HG02798 (cell line): ENCODE data around the gene GCC2.

Source experiments
- ATAC-seq: cut with Tn5 transposase; IDR thresholded peaks from one replicate; pipeline ENCODE4 v1.9.1; 2021; ENCODE audit warnings: mild to moderate bottlenecking; ENCODE audit not compliant: unreplicated experiment, poor library complexity

Gene GCC2, protein sequence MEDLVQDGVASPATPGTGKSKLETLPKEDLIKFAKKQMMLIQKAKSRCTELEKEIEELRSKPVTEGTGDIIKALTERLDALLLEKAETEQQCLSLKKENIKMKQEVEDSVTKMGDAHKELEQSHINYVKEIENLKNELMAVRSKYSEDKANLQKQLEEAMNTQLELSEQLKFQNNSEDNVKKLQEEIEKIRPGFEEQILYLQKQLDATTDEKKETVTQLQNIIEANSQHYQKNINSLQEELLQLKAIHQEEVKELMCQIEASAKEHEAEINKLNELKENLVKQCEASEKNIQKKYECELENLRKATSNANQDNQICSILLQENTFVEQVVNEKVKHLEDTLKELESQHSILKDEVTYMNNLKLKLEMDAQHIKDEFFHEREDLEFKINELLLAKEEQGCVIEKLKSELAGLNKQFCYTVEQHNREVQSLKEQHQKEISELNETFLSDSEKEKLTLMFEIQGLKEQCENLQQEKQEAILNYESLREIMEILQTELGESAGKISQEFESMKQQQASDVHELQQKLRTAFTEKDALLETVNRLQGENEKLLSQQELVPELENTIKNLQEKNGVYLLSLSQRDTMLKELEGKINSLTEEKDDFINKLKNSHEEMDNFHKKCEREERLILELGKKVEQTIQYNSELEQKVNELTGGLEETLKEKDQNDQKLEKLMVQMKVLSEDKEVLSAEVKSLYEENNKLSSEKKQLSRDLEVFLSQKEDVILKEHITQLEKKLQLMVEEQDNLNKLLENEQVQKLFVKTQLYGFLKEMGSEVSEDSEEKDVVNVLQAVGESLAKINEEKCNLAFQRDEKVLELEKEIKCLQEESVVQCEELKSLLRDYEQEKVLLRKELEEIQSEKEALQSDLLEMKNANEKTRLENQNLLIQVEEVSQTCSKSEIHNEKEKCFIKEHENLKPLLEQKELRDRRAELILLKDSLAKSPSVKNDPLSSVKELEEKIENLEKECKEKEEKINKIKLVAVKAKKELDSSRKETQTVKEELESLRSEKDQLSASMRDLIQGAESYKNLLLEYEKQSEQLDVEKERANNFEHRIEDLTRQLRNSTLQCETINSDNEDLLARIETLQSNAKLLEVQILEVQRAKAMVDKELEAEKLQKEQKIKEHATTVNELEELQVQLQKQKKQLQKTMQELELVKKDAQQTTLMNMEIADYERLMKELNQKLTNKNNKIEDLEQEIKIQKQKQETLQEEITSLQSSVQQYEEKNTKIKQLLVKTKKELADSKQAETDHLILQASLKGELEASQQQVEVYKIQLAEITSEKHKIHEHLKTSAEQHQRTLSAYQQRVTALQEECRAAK (N-terminal part only)

DNA sequence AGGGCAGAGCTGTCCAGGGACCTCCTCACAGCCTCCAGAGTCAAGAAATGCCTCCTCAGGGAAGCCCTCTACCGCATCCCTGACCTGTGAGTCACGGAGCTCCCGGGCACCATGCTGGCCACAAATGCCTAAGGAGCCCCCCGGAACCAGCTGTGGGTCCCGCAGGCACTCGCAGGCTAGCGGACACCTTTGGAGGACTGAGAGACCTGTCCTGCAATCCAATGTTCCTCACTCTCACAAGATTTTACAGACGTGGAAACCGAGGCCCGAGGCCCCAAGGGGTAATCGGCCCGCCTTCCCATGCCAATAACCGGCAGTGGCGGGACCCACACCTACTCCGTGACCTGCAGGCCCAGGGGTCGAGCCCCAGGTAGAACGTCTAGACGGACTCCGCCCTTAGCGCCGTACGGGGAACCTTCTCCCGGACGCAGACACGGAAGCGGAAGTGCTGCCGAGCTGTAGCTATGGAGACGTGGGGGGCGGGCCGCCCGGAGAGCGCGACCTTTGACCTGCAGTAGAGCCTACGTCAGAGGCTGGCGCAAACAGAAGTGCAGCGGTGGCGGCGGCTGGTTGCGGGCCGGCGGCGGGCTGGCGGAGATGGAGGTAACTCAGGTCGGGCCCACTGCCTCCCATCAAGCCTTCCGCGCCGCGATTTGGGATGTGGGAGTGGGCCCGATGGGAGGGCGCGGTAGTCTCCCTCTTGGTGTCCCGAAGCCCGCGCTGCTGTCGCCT lies at the start of gene GCC2:
Gene GCC2, plus strand, starts transcription at position 529 of the 732 bp plus-strand sequence. Its CDS starts 69 bp downstream, at position 598.
- ATAC-seq: peak; percentile 99

DNA sequence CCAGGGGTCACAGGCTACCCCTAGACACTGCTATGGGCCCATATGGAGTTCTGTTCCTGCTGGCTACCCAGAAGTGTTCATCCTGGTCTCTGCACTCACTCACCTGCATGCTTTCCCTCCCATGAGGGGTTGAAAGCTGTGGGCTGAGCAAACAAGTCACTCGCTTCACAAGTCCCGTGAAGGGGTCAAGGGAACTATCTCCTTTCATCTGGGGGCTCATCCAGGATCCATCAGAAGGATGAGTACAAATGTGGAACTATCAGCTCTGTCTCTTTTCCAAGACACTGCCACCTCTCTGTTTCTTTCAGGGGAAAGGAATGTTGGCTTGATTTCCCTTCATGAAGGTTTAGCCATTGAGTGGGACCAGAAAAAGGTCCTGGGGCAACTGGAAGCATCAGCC lies 49.5 kb upstream of the GCC2 start:
- ATAC-seq: no peak

DNA sequence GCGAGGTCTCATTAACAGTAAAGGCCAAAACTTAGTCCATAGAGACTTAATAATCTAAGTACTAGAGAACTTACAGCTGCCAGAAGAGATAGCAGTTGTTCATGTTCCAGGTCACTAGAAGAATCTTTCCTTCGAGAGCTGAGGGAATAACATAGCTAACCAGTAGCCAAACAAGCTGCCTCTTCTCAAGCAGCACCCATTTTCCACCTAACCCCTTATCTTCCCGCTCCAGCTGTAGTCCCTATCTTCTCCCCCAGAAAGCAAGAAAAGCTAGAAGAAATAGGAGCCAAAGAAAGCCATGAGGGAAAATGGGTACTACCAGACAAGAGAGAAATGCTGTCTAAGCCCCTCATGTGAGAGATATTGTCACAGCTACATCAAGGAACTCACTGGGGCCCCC lies 47.2 kb upstream of the GCC2 start:
- no peak for ATAC-seq

DNA sequence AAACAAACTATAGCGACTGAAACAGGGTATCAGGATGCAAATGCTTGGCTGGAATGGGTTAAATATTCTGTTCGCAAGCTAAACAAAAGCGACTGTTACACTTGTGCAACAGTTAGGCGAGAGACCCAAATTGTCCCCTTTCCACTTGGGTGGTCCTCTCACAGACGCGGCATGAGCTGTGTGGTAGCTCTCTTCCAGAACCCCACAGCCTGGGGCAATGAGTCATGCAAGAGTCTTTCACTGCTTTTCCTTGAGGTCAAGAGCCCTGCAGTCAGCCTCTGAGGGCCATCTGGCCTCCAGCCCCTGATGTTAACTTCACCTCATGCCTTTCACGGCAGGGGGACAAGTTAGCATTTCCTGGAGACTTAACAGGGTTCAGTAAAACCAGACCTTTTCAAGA lies 45.5 kb upstream of the GCC2 start:
- no peak for ATAC-seq

DNA sequence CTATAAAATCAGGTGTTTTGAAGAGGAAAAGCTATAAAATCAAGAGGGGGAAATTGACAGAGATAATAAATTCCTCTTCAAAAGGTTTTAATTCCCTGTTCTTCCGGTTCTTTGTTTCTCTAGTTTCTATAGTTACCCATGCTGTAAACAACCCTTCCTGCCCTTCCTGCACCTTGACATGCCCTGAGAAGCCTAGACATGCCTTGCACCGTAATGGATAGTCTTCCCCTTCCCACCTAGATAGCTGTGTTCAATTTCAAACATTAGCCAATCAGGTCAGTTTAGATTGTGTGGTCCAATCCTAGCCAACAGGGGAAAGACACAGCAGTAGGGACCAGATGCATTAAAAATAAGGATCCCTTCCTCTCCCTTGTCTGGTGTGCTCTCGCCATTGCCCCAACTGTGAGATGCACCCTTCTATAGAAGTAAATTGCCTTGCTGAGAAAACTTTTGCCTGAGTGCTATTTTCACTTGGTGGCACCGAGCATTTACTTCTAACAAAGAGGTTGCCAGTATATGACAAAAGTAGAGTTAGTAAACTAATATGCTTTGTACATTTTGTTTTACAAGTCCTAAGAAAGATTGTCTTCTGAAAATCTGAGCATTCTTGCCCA lies 44.1 kb upstream of the GCC2 start:
- ATAC-seq: no peak

DNA sequence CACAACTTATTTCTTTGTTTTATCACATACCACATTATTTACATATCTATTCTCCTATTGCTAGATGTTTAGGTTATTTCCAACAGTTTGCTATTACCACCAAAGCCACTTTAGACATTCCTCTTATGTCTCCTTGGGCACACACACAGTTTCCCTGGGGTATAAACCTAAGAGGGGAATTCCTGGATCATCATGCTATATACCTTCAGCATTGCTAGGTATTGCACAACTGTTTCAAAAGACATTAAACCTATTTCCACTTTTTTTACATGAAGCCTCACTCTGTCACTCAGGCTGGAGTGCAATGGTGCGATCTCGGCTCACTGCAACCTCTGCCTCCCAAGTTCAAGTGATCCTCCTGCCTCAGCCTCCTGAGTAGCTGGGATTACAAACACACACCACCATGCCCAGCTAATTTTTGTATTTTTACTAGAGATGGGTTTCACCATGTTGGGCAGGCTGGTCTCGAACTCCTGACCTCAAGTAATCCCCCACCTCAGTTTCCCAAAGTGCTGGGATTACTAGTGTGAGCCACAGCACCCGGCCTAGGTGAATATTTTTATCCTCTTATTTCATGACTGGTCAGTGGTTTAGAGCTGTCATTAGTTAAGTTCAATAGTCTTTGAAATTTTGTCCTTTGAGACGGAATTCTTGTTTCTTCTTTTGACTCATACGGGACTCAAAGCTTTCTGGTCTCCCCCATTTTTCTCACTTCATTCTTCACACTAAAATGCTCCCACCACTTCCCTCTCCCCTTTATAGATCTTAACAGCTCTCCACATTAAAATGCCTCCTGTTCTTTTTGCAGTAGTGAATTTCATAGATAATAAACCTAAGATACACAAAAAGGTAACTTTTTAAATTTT lies 40.9 kb upstream of the GCC2 start:
- ATAC-seq: peak; percentile 48

DNA sequence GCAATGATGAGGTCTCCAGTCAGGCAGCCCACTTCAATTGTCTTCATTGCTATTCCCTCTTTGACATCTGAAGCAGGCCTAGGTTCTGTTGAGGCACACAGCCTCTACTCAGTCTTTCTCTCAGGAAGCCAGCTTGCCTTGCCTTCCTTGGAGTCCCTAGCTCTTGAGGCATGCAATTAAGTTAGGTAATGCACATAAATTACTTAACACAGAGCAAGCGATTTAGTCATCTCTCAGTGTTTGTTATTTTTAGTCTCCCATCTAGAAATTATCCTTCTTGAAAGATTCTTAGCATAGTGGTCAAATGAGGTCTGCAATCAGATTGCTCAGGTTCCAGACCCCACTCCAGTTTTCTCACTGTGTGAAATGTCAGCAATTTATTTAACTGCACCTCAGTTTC lies 39.2 kb upstream of the GCC2 start:
- no peak for ATAC-seq

DNA sequence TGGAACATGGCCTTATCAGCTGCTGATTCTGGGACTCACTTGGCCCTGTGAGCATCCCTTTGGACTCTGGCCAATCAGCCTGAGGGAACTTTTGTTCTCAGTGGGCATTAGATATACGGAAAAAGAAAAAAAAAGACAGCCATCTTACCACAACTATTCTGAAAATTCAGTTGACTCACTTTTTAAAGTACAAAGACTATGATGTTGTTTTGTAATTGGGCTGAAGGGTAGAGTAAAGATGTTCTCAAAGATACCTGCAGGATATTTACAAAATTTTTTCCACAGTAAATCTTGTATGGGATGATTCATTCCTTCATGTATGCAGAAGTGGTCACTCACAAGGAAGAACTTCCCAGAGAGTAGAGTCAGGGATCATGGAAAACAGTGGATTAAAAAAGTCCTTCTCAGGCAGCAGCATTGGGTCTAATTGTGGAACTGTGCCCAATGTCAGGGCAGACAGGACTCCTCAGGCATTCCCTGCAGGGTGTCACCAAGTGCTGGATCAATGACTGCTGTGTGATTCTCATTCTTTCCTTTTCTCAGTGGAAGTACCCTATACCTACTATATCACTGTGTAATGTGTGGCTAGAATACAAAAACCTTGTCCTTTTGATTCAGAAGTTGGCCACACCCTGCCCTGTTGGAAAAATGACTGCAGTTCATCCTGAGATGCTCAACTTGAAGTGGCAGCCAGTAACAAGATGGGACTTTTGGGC lies 35.9 kb upstream of the GCC2 start:
- no peak for ATAC-seq

DNA sequence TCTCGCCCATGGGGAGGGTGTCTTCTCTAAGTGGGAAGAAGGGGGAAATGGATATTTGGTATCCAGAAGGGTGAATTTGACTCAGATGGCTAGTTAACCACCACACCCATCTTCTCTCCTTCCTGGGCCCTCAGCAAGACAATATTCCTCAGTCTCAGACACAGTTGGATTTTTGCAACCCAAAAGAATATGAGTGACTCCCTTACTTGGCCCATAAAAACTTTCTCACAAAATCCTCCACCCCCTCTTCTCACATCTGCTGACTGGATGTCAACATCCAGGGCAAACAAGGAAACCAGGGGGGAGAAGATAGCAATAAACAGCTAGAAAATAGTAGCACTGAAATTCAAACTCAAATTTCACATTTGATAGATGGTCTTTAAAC lies 35.3 kb upstream of the GCC2 start:
- ATAC-seq: no peak

DNA sequence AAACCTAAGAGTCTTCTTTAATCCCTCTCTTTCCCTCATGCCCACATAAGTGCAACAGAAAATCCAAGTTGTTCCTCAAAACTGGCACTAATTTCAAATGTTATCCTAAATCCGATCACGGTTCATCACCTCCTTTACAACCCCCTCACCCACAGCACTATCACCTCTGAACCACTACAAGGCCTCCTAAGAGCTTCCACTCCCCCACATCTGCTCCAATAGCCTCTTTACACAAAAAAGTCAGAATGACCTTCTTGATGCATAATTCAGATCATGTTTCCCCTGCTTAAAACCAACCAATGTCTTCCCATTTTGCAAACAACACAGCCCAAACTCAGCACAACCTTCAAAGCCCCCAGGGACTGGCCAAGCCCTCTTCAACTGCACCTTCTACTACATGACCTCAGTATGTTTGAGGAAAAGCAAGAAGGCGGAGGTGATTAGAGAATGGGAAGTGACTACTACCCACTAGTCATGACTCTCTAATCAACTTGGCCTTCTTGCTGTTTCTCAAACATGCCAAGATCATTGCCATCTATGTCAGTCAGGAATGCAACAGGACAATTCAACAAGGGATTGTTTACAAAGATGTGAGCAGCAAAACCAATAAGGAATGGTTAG lies 34.6 kb upstream of the GCC2 start:
- no peak for ATAC-seq

DNA sequence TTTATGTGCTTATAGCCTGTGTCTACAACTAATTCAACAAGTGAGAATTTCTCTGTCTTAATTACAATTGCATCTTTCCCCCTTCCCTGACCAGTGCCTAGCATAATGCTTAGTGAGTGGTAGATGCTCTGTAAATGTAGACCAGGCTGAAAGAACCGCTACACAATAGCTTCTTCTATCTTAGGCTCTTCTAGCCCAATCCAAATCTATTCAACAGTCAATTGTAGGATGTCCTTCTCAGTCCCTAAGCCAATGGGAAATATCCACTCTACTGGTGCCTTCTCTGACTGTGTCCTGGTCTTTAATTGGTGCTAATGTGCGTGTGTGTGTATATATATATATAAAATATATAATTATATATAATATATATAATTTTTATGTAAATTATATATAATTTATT lies 34.1 kb upstream of the GCC2 start:
- no peak for ATAC-seq

DNA sequence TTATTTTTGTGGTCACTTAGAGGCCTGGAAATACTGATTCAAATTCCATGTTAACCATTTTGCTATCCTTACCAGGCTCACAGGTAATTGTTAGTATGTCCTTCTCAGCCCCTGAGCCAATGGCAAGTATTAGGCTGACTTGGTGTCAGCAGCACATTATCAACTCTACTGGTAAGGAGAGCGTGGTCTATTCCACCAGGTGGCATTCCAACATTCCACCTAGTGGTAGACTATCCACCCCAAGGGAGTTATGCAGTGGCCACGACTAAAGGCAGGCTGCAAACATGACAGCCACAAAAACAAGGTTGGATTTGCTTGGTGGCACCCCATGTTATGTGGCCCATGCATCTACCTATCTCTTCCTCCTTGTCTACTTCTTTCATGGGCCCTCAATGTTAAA lies 31.8 kb upstream of the GCC2 start:
- no peak for ATAC-seq

DNA sequence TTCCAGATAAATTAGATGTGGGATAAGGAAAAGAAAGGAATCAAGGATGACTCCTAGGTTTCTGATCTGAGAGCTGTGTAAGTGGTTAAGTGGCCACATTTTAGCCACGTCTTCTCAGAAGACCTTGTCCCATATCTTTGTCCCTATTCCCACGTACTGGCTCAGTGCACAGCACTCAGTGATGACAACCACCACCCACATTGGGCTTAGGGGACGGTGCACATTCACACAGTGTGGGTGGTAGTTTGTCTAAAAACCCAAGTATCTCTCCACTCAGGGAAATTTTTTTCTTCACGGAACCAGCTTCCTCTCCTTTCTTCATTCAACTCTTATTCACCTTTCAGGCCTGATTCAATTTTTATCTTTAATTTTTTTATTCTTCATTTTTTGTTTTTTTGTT lies 30.6 kb upstream of the GCC2 start:
- ATAC-seq: no peak

DNA sequence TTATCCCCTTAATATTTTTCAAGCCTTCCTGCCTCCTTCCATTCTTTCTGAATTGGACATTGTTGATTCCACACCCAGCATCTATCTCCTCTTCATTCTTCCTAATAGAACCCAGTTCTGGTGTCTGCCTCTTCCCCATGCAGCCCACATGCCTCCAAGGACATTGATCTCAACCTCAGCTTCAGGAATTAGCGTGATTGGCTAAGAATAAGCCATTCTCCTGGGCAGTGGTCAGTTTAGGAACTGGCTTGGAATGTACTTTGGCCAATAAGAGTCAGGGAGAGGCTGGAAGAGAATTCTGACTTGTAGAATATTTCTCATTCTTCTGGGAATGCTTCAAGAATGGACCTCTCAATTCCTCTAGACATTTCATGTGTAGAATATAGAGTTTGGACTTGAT lies 25.9 kb upstream of the GCC2 start:
- ATAC-seq: no peak

DNA sequence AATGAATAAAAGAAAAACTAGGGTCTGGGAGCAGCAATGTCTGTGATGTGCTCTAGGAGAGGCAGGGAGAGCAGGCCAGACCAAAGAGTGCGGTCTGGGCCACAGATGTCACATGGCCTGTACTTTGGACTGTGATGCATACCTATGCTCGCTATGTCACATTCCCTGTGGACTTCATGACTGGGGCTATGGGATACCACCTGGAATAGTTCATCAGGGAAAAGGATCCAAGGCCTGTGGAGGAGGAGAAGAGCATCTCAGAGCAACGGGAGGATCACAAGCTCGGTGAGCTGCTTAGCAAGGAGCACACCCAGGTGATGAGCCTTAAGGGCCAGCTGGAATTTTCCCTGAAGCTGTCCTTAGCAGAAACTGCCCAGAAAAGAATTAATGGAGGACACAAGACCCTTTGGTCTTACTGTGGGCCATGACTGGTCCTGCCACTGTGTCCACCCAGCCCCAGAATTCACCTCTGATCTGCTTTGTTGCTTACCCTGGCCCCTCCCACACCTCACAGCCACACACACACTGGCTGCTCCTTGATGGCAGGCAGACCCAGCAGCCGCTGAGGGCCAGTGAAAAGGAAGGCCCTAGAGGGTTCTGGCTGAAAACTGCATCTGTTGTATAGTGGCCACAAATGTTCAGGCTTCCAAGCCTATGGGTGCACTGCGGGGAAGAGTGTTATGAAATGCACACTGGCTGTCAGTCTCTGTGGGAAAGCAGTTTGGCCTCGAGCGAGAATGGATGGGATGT lies 25.3 kb upstream of the GCC2 start:
- ATAC-seq: no peak

DNA sequence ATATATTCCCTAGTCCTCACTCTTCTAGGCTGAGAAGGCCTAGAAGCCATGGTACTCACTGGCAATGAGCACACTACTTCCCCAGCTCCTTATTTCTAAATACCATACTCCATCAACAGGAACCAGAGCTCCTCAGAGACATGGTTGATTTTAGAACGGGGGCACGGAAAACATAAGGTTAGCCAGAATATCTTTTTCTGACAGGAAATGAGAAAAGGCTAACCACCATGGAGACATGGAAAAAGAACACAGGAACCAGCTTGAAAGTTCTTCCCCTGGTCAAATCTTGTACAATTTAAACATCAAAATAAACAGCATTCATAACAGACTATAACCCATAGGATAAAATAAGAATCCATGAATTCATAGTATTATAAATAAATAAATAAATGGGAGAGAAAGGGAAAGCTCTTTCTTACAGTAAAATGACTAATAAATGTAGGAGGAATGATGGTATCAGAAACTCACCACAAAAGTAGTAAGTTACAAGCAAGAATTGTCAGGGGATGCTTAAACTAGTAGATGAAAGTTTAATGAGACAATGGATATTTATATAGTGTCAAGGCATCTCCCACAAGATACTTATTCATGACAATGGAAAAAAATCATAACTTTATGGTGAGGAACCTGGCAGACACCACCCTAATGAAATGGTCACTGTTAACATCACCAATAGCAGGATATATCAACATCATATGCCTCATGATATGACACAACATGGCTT lies 20.6 kb upstream of the GCC2 start:
- ATAC-seq: no peak
